SK-N-SH treated with all-trans-retinoic acid at 6 μM for 48 hours (cell line): Measurements from ENCODE around the gene OVCA2.

ENCODE experiments used
- ATAC-seq: fragments of 200-7000 bp; cut with Tn5 transposase; 3 replicates; pipeline ENCODE4 v1.9.1; 2020; ENCODE audit warnings: mild to moderate bottlenecking, moderate library complexity
- ARNTL ChIP-seq: fragments of 450-650 bp; formaldehyde crosslinking; IDR thresholded peaks from 2 replicates; pipeline ENCODE4 v1.5.0; 2020; ENCODE audit warnings: low read depth, mild to moderate bottlenecking, moderate library complexity, borderline replicate concordance
- BACH2 ChIP-seq: fragments of 250-450 bp; sonication (Bioruptor Pico); IDR thresholded peaks from 2 replicates; pipeline ENCODE4 v1.9.0; 2021; ENCODE audit warnings: mild to moderate bottlenecking, borderline replicate concordance
- CSDC2 ChIP-seq: fragments of 250-450 bp; sonication (Bioruptor Pico); IDR thresholded peaks from 2 replicates; pipeline ENCODE4 v1.5.0; 2020; ENCODE audit warnings: mild to moderate bottlenecking, moderate library complexity
- ESRRG ChIP-seq: fragments of 250-450 bp; sonication (Bioruptor Pico); IDR thresholded peaks from 2 replicates; pipeline ENCODE4 v1.6.1; 2021; ENCODE audit warnings: mild to moderate bottlenecking
- GLIS3 ChIP-seq: fragments of 250-450 bp; sonication (Bioruptor Pico); IDR thresholded peaks from 2 replicates; pipeline ENCODE4 v1.5.0; 2020; ENCODE audit warnings: mild to moderate bottlenecking, moderate library complexity
- ISL1 ChIP-seq: fragments of 250-450 bp; sonication (Bioruptor Pico); IDR thresholded peaks from 2 replicates; pipeline ENCODE4 v2.1.2; 2022; ENCODE audit warnings: mild to moderate bottlenecking, moderate library complexity
- OSR1 ChIP-seq: fragments of 250-450 bp; sonication (Bioruptor Pico); IDR thresholded peaks from 2 replicates; pipeline ENCODE4 v1.8.0; 2022; ENCODE audit warnings: moderate library complexity, mild to moderate bottlenecking, inconsistent platforms
- PPARA ChIP-seq: fragments of 250-450 bp; sonication (Bioruptor Pico); IDR thresholded peaks from 2 replicates; pipeline ENCODE4 v1.5.0; 2020; ENCODE audit warnings: mild to moderate bottlenecking, borderline replicate concordance
- RARB ChIP-seq: fragments of 250-450 bp; sonication (Bioruptor Pico); IDR thresholded peaks from 2 replicates; pipeline ENCODE4 v1.8.0; 2021; ENCODE audit warnings: mild to moderate bottlenecking, moderate library complexity
- SNAI2 ChIP-seq: fragments of 250-450 bp; sonication (Bioruptor Pico); IDR thresholded peaks from 2 replicates; pipeline ENCODE4 v1.5.0; 2020; ENCODE audit warnings: mild to moderate bottlenecking, moderate library complexity
- TCF4 ChIP-seq: fragments of 250-450 bp; sonication (Bioruptor Pico); IDR thresholded peaks from 2 replicates; pipeline ENCODE4 v1.8.0; 2021; ENCODE audit warnings: mild to moderate bottlenecking, moderate library complexity, borderline replicate concordance
- TOX ChIP-seq: fragments of 250-450 bp; sonication (Bioruptor Pico); IDR thresholded peaks from 2 replicates; pipeline ENCODE4 v1.8.0; 2021; ENCODE audit warnings: mild to moderate bottlenecking, moderate library complexity, borderline replicate concordance
- ZC3H10 ChIP-seq: fragments of 250-450 bp; sonication (Bioruptor Pico); IDR thresholded peaks from 2 replicates; pipeline ENCODE4 v1.5.1; 2021; ENCODE audit warnings: mild to moderate bottlenecking, moderate library complexity
- ZFP3 ChIP-seq: fragments of 250-450 bp; sonication (Bioruptor Pico); IDR thresholded peaks from 2 replicates; pipeline ENCODE4 v1.5.0; 2020; ENCODE audit warnings: mild to moderate bottlenecking, moderate library complexity
- ZFP30 ChIP-seq: fragments of 450-650 bp; formaldehyde crosslinking; IDR thresholded peaks from 2 replicates; pipeline ENCODE4 v1.5.0; 2022; ENCODE audit warnings: mild to moderate bottlenecking, moderate library complexity
- TF ChIP-seq, protein P1 (sequence below): fragments of 250-450 bp; sonication (Bioruptor Pico); IDR thresholded peaks from 2 replicates; pipeline ENCODE4 v1.5.1; 2020; ENCODE audit warnings: low read depth, mild to moderate bottlenecking, moderate library complexity
- TF ChIP-seq, protein P2 (sequence below): fragments of 250-450 bp; sonication (Bioruptor Pico); IDR thresholded peaks from 2 replicates; pipeline ENCODE4 v1.8.0; 2021; ENCODE audit warnings: low read depth, mild to moderate bottlenecking, moderate library complexity, borderline replicate concordance
- TF ChIP-seq, protein P3 (sequence below): fragments of 250-450 bp; sonication (Bioruptor Pico); IDR thresholded peaks from 2 replicates; pipeline ENCODE4 v1.5.1; 2021; ENCODE audit warnings: mild to moderate bottlenecking, moderate library complexity
- TF ChIP-seq, protein P4 (sequence below): fragments of 250-450 bp; sonication (Bioruptor Pico); IDR thresholded peaks from 2 replicates; pipeline ENCODE4 v1.8.0; 2020; ENCODE audit warnings: mild to moderate bottlenecking, moderate library complexity, borderline replicate concordance

Gene OVCA2

DNA sequence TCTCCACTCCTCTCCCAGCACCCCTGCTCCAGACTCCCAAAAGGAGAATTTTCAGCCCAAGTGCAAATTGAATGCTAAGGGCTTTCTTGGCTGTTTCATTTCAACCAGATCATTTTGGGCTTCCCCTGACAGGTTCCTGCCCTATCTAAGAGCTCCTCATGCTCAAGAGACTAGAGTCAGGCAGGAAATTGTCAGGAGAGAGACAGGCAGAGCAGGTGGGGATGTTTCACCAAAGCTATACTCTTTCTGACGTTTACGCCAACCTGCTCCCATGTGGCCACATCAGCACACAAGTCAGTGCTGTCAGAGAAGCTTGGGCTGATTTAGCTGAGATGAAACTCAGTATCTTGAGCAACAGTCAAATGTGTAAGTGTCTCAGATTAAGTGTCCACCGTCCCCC, 44.5 kb downstream of the OVCA2 start (continued):
- TF ChIP-seq, protein P1, sequence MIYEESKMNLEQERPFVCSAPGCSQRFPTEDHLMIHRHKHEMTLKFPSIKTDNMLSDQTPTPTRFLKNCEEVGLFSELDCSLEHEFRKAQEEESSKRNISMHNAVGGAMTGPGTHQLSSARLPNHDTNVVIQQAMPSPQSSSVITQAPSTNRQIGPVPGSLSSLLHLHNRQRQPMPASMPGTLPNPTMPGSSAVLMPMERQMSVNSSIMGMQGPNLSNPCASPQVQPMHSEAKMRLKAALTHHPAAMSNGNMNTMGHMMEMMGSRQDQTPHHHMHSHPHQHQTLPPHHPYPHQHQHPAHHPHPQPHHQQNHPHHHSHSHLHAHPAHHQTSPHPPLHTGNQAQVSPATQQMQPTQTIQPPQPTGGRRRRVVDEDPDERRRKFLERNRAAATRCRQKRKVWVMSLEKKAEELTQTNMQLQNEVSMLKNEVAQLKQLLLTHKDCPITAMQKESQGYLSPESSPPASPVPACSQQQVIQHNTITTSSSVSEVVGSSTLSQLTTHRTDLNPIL (CRISPR knock-in tag), result no peak
- TF ChIP-seq ESRRG (CRISPR knock-in tag) (no peak), ZFP3 (no peak), OSR1 (no peak), CSDC2 (CRISPR knock-in tag) (no peak), SNAI2 (CRISPR knock-in tag) (no peak)
- TF ChIP-seq, all 23 proteins: peak for 0

DNA sequence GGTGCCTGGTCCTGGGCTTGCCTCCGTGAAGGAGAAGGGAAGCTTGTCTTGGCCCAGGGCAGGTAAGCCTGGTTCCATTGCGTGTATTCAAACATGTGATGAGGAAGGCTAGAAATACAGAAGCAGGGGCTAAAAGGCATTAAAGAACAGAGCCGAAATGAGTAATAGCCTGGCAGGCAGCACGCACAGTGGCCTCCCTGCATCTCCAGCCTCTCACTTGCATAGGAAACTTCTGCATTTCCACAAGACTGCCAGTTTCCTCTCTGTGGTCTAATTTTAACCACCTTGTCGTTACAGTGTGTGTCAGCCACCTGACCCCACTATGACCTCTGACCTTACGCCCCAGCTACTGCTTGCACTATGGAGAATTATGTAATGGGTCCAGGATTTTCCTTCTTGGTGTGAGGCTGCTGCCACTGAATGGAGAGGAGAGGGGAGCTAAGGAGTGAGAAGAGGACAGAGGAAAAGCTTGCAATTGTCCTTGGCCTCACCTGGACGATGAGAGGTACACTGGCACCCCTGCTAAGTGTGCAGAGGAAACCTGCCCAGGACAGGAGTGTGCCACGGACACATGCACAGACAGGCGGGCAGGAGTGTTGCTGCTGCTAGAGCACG, 45.9 kb downstream of the OVCA2 start:
- ATAC-seq, result no peak
- TF ChIP-seq, protein P1 (CRISPR knock-in tag), result no peak
- no peak for TF ChIP-seq RARB (CRISPR knock-in tag)
- TF ChIP-seq TCF4 (CRISPR knock-in tag), result no peak
- TF ChIP-seq CSDC2 (CRISPR knock-in tag), result no peak
- no peak for TF ChIP-seq ARNTL
- TF ChIP-seq, protein P2, sequence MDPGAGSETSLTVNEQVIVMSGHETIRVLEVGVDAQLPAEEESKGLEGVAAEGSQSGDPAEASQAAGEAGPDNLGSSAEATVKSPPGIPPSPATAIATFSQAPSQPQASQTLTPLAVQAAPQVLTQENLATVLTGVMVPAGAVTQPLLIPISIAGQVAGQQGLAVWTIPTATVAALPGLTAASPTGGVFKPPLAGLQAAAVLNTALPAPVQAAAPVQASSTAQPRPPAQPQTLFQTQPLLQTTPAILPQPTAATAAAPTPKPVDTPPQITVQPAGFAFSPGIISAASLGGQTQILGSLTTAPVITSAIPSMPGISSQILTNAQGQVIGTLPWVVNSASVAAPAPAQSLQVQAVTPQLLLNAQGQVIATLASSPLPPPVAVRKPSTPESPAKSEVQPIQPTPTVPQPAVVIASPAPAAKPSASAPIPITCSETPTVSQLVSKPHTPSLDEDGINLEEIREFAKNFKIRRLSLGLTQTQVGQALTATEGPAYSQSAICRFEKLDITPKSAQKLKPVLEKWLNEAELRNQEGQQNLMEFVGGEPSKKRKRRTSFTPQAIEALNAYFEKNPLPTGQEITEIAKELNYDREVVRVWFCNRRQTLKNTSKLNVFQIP (CRISPR knock-in tag), result no peak
- no peak for TF ChIP-seq ESRRG (CRISPR knock-in tag)
- TF ChIP-seq, protein P3, sequence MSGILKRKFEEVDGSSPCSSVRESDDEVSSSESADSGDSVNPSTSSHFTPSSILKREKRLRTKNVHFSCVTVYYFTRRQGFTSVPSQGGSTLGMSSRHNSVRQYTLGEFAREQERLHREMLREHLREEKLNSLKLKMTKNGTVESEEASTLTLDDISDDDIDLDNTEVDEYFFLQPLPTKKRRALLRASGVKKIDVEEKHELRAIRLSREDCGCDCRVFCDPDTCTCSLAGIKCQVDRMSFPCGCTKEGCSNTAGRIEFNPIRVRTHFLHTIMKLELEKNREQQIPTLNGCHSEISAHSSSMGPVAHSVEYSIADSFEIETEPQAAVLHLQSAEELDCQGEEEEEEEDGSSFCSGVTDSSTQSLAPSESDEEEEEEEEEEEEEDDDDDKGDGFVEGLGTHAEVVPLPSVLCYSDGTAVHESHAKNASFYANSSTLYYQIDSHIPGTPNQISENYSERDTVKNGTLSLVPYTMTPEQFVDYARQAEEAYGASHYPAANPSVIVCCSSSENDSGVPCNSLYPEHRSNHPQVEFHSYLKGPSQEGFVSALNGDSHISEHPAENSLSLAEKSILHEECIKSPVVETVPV (CRISPR knock-in tag), result no peak
- no peak for TF ChIP-seq ZFP30 (CRISPR knock-in tag)
- TF ChIP-seq SNAI2 (CRISPR knock-in tag), result no peak
- TF ChIP-seq ISL1 (CRISPR knock-in tag), result no peak
- no peak for TF ChIP-seq PPARA (CRISPR knock-in tag)
- no peak for TF ChIP-seq OSR1
- no peak for TF ChIP-seq TOX (CRISPR knock-in tag)

DNA sequence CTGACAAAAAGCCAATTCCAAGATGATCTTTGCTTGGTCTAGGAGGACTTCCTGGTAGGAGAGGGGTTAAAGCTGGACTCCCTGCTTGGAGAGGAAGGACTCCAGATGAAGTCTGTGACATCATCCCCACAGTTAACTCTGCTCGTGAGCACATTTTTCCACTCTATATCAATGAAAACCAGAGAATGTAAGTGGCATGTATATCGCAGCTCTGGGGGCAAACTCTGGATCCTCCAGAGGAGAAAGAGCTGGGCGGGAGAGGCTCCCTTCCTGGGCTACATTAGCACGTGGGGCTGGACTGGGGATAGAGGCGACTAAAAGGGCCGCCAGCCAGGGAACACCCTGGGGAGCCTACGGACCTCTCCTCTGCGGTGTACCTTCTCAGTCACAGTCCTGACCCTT, 47.2 kb downstream of the OVCA2 start:
- TF ChIP-seq ISL1 (CRISPR knock-in tag) (no peak), ZFP30 (CRISPR knock-in tag) (no peak), CSDC2 (CRISPR knock-in tag) (no peak), ESRRG (CRISPR knock-in tag) (no peak), TCF4 (CRISPR knock-in tag) (no peak), PPARA (CRISPR knock-in tag) (no peak), ZC3H10 (CRISPR knock-in tag) (no peak), OSR1 (no peak), RARB (CRISPR knock-in tag) (no peak), GLIS3 (CRISPR knock-in tag) (no peak), BACH2 (no peak), ZFP3 (no peak), SNAI2 (CRISPR knock-in tag) (no peak)
- TF ChIP-seq, protein P2 (CRISPR knock-in tag), result no peak
- TF ChIP-seq, protein P4, sequence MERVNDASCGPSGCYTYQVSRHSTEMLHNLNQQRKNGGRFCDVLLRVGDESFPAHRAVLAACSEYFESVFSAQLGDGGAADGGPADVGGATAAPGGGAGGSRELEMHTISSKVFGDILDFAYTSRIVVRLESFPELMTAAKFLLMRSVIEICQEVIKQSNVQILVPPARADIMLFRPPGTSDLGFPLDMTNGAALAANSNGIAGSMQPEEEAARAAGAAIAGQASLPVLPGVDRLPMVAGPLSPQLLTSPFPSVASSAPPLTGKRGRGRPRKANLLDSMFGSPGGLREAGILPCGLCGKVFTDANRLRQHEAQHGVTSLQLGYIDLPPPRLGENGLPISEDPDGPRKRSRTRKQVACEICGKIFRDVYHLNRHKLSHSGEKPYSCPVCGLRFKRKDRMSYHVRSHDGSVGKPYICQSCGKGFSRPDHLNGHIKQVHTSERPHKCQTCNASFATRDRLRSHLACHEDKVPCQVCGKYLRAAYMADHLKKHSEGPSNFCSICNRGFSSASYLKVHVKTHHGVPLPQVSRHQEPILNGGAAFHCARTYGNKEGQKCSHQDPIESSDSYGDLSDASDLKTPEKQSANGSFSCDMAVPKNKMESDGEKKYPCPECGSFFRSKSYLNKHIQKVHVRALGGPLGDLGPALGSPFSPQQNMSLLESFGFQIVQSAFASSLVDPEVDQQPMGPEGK (CRISPR knock-in tag), result no peak
- TF ChIP-seq, protein P3 (CRISPR knock-in tag), result no peak
- ATAC-seq, result no peak
